ENCODE measurements around the gene PKIB. TPM values are rescaled to one million over a fixed set of nuclear protein-coding genes. Genes with fewer than 3 reads are reported as not detected.

PKIB gene
- polyA plus RNA-seq, 2 of the 4 experiments (the other 2 are of a cell fraction), result 0.37 to 1.5 TPM

GRCh38 chr6:122654012-122654411 lies 43.8 kb downstream of the PKIB start:
- ChIA-PET CTCF (no interaction called here), POLR2A (no interaction called here)
- Histone ChIP-seq H3K4me2 (no peak overlapping the region), H3K9me3 (no peaks in the 10 kb centered on the region), H3K4me1 (peaks cover 15% of the 10 kb centered on the region), H3K4me3 (no peak overlapping the region), H3K27ac (no peak overlapping the region)
- 74% methylated on average over 2 of the region's 2 CpGs for WGBS (ENCODE audit: missing lambda C conversion rate)
- no peak for DNase-seq (ENCODE audit: low read depth in 1 of 2, low spot score in 1 of 2)
- TF ChIP-seq CBX2 (IDR thresholded peaks at IDR 0.05; ENCODE audit: borderline replicate concordance, low read depth) (no peak), RARB (CRISPR knock-in tag; IDR thresholded peaks at IDR 0.05) (no peak), RAD21 (conservative IDR thresholded peaks at IDR 0.05 in 1 of 2, IDR thresholded peaks at IDR 0.05 in 1 of 2) (no peak), PHF8 (IDR thresholded peaks at IDR 0.05; ENCODE audit: borderline replicate concordance, low read depth) (no peak), CBX8 (IDR thresholded peaks at IDR 0.05) (no peak), HOXB13 (CRISPR knock-in tag; IDR thresholded peaks at IDR 0.05; ENCODE audit: low read depth) (no peak), CHD2 (IDR thresholded peaks at IDR 0.05; ENCODE audit: low read length, partially characterized antibody) (no peak), EHF (CRISPR knock-in tag; IDR thresholded peaks at IDR 0.05) (no peak), HEYL (CRISPR knock-in tag; IDR thresholded peaks at IDR 0.05) (no peak), NPAS2 (CRISPR knock-in tag; IDR thresholded peaks at IDR 0.05; ENCODE audit: borderline replicate concordance) (no peak), SREBF2 (IDR thresholded peaks at IDR 0.05) (no peak), CTCF (IDR thresholded peaks at IDR 0.05) (no peak), GATA3 (IDR thresholded peaks at IDR 0.05; ENCODE audit: borderline replicate concordance) (no peak), SMC3 (IDR thresholded peaks at IDR 0.05) (no peak)
- TF ChIP-seq, protein P1, sequence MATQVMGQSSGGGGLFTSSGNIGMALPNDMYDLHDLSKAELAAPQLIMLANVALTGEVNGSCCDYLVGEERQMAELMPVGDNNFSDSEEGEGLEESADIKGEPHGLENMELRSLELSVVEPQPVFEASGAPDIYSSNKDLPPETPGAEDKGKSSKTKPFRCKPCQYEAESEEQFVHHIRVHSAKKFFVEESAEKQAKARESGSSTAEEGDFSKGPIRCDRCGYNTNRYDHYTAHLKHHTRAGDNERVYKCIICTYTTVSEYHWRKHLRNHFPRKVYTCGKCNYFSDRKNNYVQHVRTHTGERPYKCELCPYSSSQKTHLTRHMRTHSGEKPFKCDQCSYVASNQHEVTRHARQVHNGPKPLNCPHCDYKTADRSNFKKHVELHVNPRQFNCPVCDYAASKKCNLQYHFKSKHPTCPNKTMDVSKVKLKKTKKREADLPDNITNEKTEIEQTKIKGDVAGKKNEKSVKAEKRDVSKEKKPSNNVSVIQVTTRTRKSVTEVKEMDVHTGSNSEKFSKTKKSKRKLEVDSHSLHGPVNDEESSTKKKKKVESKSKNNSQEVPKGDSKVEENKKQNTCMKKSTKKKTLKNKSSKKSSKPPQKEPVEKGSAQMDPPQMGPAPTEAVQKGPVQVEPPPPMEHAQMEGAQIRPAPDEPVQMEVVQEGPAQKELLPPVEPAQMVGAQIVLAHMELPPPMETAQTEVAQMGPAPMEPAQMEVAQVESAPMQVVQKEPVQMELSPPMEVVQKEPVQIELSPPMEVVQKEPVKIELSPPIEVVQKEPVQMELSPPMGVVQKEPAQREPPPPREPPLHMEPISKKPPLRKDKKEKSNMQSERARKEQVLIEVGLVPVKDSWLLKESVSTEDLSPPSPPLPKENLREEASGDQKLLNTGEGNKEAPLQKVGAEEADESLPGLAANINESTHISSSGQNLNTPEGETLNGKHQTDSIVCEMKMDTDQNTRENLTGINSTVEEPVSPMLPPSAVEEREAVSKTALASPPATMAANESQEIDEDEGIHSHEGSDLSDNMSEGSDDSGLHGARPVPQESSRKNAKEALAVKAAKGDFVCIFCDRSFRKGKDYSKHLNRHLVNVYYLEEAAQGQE (IDR thresholded peaks at IDR 0.05), result no peak
- ATAC-seq, result no peak
- no peak for FAIRE-seq

GRCh38 chr6:122657601-122658000 lies 47.4 kb downstream of the PKIB start:
- ChIA-PET POLR2A (no interaction called here), CTCF (no interaction called here)
- no peak for DNase-seq (ENCODE audit: low read depth in 1 of 2, low spot score in 1 of 2)
- WGBS (ENCODE audit: missing lambda C conversion rate), result 58% methylated on average over 1 of the region's 1 CpG
- FAIRE-seq, result no peak
- Histone ChIP-seq H3K27ac (no peak overlapping the region), H3K4me2 (no peak overlapping the region), H3K9me3 (no peaks in the 10 kb centered on the region), H3K4me1 (peaks cover 8% of the 10 kb centered on the region), H3K4me3 (no peak overlapping the region)
- ATAC-seq, result no peak
- TF ChIP-seq POLR2AphosphoS2 (conservative IDR thresholded peaks at IDR 0.05; ENCODE audit: low read length) (no peak), SREBF2 (IDR thresholded peaks at IDR 0.05) (no peak), JUN (IDR thresholded peaks at IDR 0.05) (no peak), RCOR1 (IDR thresholded peaks at IDR 0.05; ENCODE audit: low read depth, low read length) (no peak), EHMT2 (IDR thresholded peaks at IDR 0.05; ENCODE audit: low read depth) (no peak), HMGXB4 (CRISPR knock-in tag; IDR thresholded peaks at IDR 0.05; ENCODE audit: borderline replicate concordance) (no peak), FOXS1 (CRISPR knock-in tag; IDR thresholded peaks at IDR 0.05) (no peak), TP53 (CRISPR knock-in tag; IDR thresholded peaks at IDR 0.05) (no peak), ATOH8 (CRISPR knock-in tag; IDR thresholded peaks at IDR 0.05; ENCODE audit: low read depth) (no peak), CEBPB (IDR thresholded peaks at IDR 0.05) (no peak), POLR2A (IDR thresholded peaks at IDR 0.05; ENCODE audit: low read length) (no peak)
- TF ChIP-seq, protein P1 (IDR thresholded peaks at IDR 0.05), result no peak
- TF ChIP-seq, protein P2, sequence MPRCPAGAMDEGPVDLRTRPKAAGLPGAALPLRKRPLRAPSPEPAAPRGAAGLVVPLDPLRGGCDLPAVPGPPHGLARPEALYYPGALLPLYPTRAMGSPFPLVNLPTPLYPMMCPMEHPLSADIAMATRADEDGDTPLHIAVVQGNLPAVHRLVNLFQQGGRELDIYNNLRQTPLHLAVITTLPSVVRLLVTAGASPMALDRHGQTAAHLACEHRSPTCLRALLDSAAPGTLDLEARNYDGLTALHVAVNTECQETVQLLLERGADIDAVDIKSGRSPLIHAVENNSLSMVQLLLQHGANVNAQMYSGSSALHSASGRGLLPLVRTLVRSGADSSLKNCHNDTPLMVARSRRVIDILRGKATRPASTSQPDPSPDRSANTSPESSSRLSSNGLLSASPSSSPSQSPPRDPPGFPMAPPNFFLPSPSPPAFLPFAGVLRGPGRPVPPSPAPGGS (IDR thresholded peaks at IDR 0.05), result no peak

Measured in A549 (cell line).